LNCAP (cell line): ENCODE results near the gene MAVS.

Source experiments
- TF ChIP-seq, protein P1 (sequence below): fragments of 450-650 bp; IDR thresholded peaks from 2 replicates; pipeline ENCODE4 v1.5.1; 2017; ENCODE audit warnings: mild to moderate bottlenecking

MAVS gene

DNA sequence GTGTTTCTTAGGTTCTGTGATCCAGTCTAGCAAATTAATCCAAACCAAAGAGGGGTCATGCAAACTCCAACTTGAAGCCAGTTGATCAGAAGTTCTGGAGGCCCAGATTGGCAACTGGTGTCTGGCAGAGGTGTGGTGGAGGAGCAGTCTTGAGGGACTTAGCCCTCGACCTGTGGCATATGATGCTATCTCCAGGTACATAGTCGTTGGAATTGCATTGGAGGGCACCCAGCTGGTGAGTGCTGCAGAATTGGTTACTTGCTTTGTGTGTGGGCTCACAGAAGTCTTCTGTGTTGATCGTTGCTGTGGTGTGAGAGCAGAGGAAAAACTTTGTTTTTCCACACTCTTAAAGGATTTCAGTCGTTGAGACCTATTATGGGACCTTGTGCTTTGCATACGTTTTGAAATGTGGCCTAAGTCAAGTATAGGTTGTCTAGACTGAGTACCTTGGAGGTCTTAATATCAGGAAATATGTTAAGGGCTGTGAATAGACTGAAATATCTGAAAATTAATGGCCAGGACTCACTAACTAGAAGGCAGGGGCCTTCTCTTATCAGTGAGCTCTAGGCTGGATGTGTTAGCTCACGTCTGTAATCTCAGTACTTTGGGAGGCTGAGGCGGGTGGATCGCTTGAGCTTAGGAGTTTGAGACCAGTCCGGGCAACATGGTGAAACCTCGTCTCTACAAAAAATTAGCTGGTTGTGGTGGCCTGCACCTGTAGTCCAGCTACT lies 50.4 kb downstream of the MAVS start:
- TF ChIP-seq, protein P1, sequence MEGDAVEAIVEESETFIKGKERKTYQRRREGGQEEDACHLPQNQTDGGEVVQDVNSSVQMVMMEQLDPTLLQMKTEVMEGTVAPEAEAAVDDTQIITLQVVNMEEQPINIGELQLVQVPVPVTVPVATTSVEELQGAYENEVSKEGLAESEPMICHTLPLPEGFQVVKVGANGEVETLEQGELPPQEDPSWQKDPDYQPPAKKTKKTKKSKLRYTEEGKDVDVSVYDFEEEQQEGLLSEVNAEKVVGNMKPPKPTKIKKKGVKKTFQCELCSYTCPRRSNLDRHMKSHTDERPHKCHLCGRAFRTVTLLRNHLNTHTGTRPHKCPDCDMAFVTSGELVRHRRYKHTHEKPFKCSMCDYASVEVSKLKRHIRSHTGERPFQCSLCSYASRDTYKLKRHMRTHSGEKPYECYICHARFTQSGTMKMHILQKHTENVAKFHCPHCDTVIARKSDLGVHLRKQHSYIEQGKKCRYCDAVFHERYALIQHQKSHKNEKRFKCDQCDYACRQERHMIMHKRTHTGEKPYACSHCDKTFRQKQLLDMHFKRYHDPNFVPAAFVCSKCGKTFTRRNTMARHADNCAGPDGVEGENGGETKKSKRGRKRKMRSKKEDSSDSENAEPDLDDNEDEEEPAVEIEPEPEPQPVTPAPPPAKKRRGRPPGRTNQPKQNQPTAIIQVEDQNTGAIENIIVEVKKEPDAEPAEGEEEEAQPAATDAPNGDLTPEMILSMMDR, result no peak

DNA sequence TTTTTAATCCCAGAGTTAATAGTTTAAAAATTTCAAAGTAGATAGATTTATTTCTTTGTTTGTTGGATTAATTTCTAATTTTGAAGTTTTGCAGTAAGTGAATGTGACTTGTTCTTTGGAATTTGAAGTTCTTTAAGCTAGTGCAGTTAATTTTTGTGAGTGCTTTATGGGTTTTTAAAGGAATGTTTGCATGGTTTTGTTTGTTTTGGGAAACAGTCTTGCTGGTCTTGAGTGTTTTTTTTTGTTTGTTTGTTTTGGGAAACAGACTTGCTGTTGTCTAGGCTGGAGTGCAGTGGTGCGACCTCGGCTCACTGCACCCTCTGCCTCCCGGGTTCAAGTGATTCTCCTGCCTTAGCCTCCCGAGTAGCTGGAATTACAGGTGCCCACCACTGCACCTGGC lies 52.0 kb downstream of the MAVS start:
- TF ChIP-seq, protein P1, result no peak

DNA sequence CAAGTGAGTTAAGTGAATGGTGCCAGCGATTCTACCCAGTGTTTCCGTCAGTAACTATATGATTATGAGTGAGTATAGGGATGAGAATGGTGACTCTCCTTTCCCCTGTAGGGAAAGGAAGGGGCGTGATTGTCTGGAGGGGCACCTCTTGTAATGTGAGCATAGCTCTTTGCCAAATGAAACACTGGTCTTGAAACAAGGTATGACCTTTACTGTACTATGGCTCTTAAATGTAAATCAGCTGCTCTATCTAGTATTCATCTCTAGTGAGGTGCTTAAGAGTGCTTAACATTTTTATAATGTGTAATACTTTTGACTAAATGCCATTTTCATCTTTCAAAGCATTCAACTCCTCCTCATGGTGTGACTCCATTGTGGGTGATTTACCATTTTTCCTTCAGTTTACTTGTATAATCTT lies 53.6 kb downstream of the MAVS start:
- TF ChIP-seq, protein P1, result no peak

DNA sequence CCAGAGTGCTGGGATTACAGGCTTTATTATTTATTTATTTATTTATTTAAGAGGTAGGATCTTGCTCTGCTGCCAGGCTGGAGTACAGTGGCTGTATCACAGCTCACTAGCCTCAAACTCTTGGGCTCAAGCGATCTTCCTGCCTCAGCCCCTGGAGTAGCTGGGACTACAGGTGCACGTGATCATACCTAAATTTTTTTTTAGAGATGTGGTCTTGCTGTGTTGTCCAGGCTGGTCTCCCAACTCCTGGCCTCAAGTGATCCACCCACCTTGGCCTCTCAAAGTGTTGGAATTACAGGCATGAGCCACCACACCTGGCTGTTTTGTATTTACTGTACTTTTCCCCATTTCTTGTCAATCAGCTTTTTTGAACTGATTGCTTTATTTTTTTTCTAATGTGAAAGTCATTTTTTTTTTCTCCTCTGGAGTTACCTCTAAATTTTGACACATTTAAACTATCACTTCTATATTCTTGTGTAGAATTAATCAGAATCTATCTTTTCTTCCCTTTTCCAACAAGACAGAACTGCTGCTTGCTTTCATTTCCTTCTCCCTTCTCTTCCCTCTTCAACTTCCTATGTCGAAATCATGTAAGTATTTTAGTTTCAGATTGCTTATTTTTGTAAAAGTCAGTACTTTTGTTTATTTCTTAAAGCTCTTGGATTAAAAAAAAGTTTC lies 54.5 kb downstream of the MAVS start:
- TF ChIP-seq, protein P1, result no peak

DNA sequence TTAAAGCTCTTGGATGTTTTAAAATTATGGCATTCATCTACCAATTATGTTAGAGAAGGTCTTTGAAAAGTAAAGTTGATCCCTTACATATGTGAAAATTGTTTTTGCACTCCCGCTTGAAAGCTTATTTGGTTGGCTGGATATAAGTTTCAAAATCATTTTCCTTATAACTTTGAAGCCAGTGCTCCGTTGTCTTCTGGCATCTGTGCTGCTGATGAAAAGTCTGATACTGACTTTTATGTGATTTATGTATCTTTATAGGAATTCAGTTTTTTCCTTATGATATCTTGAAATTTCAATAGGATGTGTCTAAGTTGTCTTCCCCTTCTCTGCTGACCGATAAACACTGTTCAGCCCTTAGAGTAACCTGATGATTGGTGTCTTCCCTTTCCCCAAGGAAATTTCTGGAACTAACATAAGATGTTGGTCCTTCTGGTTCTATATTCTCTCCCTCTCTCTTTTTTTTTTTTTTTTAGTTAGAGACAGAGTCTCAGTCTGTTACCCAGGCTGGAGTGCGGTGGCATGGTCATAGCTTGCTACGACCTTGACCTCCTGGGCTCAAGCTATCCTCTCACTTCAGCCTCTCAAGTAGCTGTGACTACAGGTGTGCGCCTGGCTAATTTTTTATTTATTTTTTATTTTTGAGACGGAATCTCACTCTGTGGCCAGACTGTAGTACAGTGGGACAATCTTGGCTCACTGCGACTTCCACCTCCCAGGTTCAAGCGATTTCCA lies 55.2 kb downstream of the MAVS start:
- TF ChIP-seq, protein P1, result no peak

DNA sequence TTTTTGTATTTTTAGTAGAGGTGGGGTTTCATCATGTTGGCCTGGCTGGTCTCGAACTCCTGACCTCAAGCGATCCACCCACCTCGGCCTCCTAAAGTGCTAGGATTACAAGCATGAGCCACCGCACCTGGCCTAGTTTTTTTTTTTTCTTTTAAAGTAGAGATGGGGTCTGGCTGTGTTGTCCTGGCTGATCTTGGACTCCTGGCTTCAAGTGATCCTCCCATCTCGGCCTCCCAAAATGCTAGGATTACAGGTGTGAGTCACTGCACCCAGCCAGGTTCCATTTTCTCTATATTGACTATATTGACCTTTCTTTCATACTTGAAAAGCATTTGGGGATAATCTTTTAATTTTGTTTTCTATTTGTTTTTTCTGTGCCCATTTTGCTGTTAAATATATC lies 55.8 kb downstream of the MAVS start:
- TF ChIP-seq, protein P1, result no peak

DNA sequence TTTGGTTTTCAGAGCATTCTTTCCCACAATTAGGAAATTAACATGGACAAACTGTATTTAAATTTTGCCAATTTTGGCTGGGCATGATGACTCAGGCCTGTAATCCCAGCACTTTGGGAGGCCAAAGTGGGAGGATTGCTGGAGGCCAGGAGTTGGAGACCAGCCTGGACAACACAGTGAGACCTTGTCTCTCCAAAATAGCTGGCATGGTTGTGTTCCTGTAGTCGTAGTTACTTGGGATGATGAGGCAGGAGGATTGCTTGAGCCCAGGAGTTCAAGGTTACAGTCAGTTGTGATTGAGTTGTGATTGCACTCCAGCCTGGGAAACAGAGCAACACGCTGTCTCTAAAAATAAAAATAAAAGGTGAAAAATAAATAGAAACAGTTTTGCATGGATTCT lies 57.6 kb downstream of the MAVS start:
- TF ChIP-seq, protein P1, result no peak
